Caco-2 (cell line): Measurements from ENCODE around the gene PIH1D1. TPM values are rescaled to one million over a fixed set of nuclear protein-coding genes. Genes with fewer than 3 reads are reported as not detected.

Experiments used
- BruUV-seq: library from RNA; stranded (reverse); fragments of 400-500 nt; replicated peaks from 2 replicates; lab custom pipeline; 2021; lab: Mats Ljungman, UMichigan
- CTCF ChIA-PET: fragments of 300-600 bp; sonication (Branson Sonifier 250); formaldehyde crosslinking; loops from one replicate; lab custom pipeline; 2022; ENCODE audit warnings: antibody characterized with exemption; lab: Charles Lee
- POLR2A ChIA-PET: fragments of 300-600 bp; sonication (Branson Sonifier 250); formaldehyde crosslinking; loops from one replicate; lab custom pipeline; 2022; ENCODE audit warnings: antibody characterized with exemption; lab: Charles Lee
- DNase-seq, 2 experiments: peaks; one replicate each; pipeline versions ENCODE4 v3.0.0 to v3.0.0-alpha.2; 2020 to 2022
- H3K27me3 ChIP-seq: replicated peaks from 2 replicates; pipeline ENCODE4 v1.6.0; 2011; ENCODE audit warnings: low read length; ENCODE audit not compliant: control insufficient read depth, insufficient read depth
- H3K36me3 ChIP-seq: 2 replicates; pipeline ENCODE4 v1.5.1; 2011; ENCODE audit warnings: low read length; ENCODE audit not compliant: control insufficient read depth, insufficient read depth
- H3K4me1 ChIP-seq: fragments of 250-450 bp; sonication (Bioruptor Pico); 2 replicates; pipeline ENCODE4 v1.5.1; 2020; ENCODE audit warnings: mild to moderate bottlenecking
- H3K4me3 ChIP-seq: 2 replicates; pipeline ENCODE4 v1.5.1; 2011; ENCODE audit warnings: low read depth, mild to moderate bottlenecking, control low read depth, low read length
- H3K9me3 ChIP-seq: fragments of 250-450 bp; sonication (Bioruptor Pico); 2 replicates; pipeline ENCODE4 v1.5.1; 2020; ENCODE audit warnings: mild to moderate bottlenecking, moderate library complexity
- H3K27ac Mint-ChIP-seq: one replicate; pipeline ENCODE4 v1.8.0; 2022; ENCODE audit warnings: mixed read lengths; ENCODE audit not compliant: unreplicated experiment
- H3K27me3 Mint-ChIP-seq: one replicate; pipeline ENCODE4 v1.8.0; 2022; ENCODE audit warnings: mixed read lengths; ENCODE audit not compliant: insufficient read depth, unreplicated experiment
- H3K36me3 Mint-ChIP-seq: one replicate; pipeline ENCODE4 v1.8.0; 2022; ENCODE audit warnings: mild to moderate bottlenecking, mixed read lengths; ENCODE audit not compliant: insufficient read depth, unreplicated experiment
- H3K4me1 Mint-ChIP-seq: one replicate; pipeline ENCODE4 v1.8.0; 2022; ENCODE audit warnings: low read depth, mixed read lengths; ENCODE audit not compliant: unreplicated experiment
- H3K4me3 Mint-ChIP-seq: one replicate; pipeline ENCODE4 v1.8.0; 2022; ENCODE audit warnings: mild to moderate bottlenecking, moderate library complexity, mixed read lengths; ENCODE audit not compliant: unreplicated experiment
- H3K9me3 Mint-ChIP-seq: one replicate; pipeline ENCODE4 v1.8.0; 2022; ENCODE audit warnings: mixed read lengths; ENCODE audit not compliant: unreplicated experiment
- intact Hi-C: fragments of 100-400 bp; cut with micrococcal nuclease; formaldehyde crosslinking; loops from one replicate; pipeline ENCODE4 v1.10.0; 2022; ENCODE audit not compliant: unreplicated experiment
- total RNA-seq: library from RNA; stranded (reverse); gene quantifications from 2 replicates; pipeline ENCODE4 v1.2.3, GENCODE V29; 2022
- TF ChIP-seq, protein P1 (sequence below), 2 experiments: fragments of 200-600 bp in 1 of 2; IDR thresholded peaks; 1 replicate in 1 of 2; 2 replicates in 1 of 2; pipeline versions ENCODE4 v1.5.1 to v1.8.0; 2011 to 2022; ENCODE audit warnings: antibody characterized with exemption in 1 of 2, control low read depth in 1 of 2, inconsistent platforms in 1 of 2, low read depth in 1 of 2, low read length in 1 of 2, mild to moderate bottlenecking in 1 of 2, moderate library complexity in 1 of 2; ENCODE audit not compliant: insufficient read depth in 1 of 2, severe bottlenecking in 1 of 2, unreplicated experiment in 1 of 2

PIH1D1 gene
- total RNA-seq, 1 experiment from 2014 or later, result 150 TPM

DNA sequence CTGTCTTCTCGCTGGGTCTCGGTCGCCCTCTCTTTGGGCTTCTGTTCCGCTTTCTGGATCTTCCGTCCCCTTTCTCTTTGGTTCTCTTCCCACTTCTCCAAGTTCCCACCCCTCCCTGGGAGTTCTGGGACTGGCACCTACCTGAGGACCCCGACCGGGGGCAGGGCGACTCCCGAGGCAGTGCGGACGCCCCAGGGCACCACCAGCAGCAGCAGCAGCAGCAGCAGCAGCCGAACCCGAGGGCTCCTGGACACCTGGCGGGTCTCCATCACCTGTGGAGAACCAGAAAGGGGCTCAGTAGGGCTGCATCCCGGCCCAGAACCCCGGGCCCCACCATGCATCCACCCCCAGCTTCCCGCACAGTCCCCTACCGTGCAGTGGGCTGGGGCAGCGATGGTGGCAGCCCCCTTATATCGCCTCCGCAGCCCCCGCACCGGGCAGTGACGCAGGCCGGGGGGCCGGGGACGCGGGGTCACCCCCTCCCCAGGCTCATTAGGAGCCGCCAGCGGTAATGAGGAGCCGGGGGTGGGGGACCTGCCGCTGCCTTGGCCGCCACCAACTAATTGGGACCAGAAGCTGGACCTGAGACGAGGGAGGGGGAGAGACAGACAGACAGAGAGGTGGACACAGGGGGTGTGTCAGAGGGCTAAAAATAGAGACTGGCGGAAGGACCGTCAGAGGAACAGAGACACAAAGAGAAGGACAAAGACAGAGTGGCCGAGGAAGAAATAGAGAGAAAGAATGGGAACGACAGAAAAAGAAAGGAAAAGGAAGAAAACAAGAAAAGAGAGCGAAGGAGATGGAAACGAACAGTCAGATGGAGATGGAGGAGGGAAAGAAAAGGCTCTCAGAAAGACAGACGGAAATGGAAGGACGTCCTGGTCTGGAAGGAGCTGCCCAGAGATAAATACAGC lies 28.3 kb downstream of the PIH1D1 start, which contains the start of gene PTH2:
PTH2 (minus strand) TSS at position 371 of the 914 bp plus-strand sequence; CDS start at position 269, 102 bp downstream.
- no peak for DNase-seq
- H3K4me3 ChIP-seq, result no peak within 1 kb of the TSS
- H3K9me3 ChIP-seq, result no peaks in the 10 kb centered on the region
- ChIA-PET CTCF (interaction anchor here (0.7 kb wide), 1 partner anchor 1151 kb away, joined by 3 read pairs; no protein-coding TSS in a partner anchor), POLR2A (no interaction called here)
- peaks cover 35% of the 10 kb centered on the region for H3K4me1 ChIP-seq
- Mint-ChIP-seq H3K27me3 (peaks cover 57% of the 10 kb centered on the region), H3K4me1 (peaks cover 34% of the 10 kb centered on the region), H3K27ac (no peak within 1 kb of the TSS), H3K9me3 (no peaks in the 10 kb centered on the region), H3K4me3 (peak within 1 kb of the TSS; percentile 60), H3K36me3 (peaks cover 6% of the 10 kb centered on the region)
- no peaks in the 10 kb centered on the region for H3K36me3 ChIP-seq
- TF ChIP-seq, protein P1, sequence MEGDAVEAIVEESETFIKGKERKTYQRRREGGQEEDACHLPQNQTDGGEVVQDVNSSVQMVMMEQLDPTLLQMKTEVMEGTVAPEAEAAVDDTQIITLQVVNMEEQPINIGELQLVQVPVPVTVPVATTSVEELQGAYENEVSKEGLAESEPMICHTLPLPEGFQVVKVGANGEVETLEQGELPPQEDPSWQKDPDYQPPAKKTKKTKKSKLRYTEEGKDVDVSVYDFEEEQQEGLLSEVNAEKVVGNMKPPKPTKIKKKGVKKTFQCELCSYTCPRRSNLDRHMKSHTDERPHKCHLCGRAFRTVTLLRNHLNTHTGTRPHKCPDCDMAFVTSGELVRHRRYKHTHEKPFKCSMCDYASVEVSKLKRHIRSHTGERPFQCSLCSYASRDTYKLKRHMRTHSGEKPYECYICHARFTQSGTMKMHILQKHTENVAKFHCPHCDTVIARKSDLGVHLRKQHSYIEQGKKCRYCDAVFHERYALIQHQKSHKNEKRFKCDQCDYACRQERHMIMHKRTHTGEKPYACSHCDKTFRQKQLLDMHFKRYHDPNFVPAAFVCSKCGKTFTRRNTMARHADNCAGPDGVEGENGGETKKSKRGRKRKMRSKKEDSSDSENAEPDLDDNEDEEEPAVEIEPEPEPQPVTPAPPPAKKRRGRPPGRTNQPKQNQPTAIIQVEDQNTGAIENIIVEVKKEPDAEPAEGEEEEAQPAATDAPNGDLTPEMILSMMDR (IDR thresholded peaks at IDR 0.05; ENCODE audit: insufficient read depth in 1 of 2, low read depth in 1 of 2, low read length in 1 of 2, severe bottlenecking in 1 of 2, unreplicated experiment in 1 of 2), result no peak
- intact Hi-C loops, result no loop called here
- BruUV-seq, result no TSS peak
- H3K27me3 ChIP-seq, result peaks cover 2% of the 10 kb centered on the region; the same call in 1 of the 2 replicates

DNA sequence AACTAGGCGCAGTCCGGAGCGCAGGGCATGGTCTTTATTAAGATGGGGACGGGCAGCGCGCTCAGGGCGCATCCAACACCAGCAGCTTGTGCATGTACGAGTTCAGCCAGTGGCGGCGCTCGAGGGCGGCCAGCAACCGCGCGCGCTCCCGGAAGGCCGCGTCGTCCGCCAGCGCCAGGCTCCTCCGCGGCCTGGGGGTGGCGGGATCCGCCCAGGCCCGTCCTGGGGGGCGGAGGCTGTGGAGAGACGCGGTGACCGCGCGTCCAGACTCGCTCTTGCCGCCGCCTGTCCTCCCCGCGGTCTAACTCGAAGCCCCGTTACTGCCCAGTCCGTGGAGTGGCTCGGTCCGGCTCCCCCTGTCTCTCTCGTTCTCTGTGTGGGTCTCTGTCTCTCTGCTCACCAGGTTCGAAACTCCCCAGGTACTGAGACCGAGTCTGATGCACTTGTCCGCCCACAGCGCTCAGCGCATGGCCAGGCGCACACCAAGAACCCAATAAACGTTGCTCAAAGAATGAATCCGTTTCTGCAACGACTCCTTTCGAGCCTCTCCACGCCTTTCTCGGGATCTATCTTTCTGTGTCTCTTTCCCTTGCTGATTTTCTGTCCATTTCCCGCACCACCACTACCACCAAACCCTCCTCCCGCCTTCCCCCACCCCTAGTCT lies 29.1 kb downstream of the PIH1D1 start:
- H3K4me3 Mint-ChIP-seq, result peak overlapping the region; percentile 60
- peak in 1 of 2 experiments; percentile 58 for DNase-seq
- H3K9me3 ChIP-seq, result no peaks in the 10 kb centered on the region
- H3K36me3 ChIP-seq, result no peaks in the 10 kb centered on the region
- BruUV-seq, result no TSS peak
- peaks cover 2% of the 10 kb centered on the region; the same call in 1 of the 2 replicates for H3K27me3 ChIP-seq
- TF ChIP-seq, protein P1 (IDR thresholded peaks at IDR 0.05; ENCODE audit: insufficient read depth in 1 of 2, low read depth in 1 of 2, low read length in 1 of 2, severe bottlenecking in 1 of 2, unreplicated experiment in 1 of 2), result peak; percentile 29 to 51
- intact Hi-C loops, result no loop called here
- ChIA-PET POLR2A (no interaction called here), CTCF (interaction anchor here (0.6 kb wide), 1 partner anchor 36 kb away, joined by 5 read pairs; no protein-coding TSS in a partner anchor)
- H3K4me1 ChIP-seq, result peaks cover 29% of the 10 kb centered on the region
- H3K27ac Mint-ChIP-seq, result no peak overlapping the region
- peaks cover 6% of the 10 kb centered on the region for H3K36me3 Mint-ChIP-seq
- no peak overlapping the region for H3K4me3 ChIP-seq
- H3K4me1 Mint-ChIP-seq, result peaks cover 34% of the 10 kb centered on the region
- H3K27me3 Mint-ChIP-seq, result peaks cover 63% of the 10 kb centered on the region
- H3K9me3 Mint-ChIP-seq, result no peaks in the 10 kb centered on the region

DNA sequence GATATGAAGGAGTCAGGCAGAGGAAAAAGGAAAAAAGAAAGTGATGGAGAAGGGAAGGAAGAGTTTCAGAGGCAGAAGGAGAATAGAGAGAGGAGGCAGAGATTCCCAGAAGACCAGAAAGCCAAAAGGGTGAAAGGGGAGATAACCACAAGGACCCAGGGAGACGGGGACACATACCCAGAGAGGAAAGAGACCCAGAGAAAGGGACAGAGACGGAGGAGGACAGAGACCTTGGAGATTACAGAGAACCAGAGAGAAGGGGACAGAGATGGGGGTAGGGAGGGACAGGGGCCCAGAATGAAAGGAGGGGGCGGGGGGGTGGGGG lies 29.8 kb downstream of the PIH1D1 start:
- Histone ChIP-seq H3K4me3 (no peak overlapping the region), H3K9me3 (no peaks in the 10 kb centered on the region), H3K4me1 (peaks cover 29% of the 10 kb centered on the region), H3K36me3 (no peaks in the 10 kb centered on the region), H3K27me3 (peaks cover 2% of the 10 kb centered on the region; the same call in 1 of the 2 replicates)
- Mint-ChIP-seq H3K9me3 (no peaks in the 10 kb centered on the region), H3K27ac (no peak overlapping the region), H3K4me1 (peaks cover 31% of the 10 kb centered on the region), H3K27me3 (peaks cover 61% of the 10 kb centered on the region), H3K36me3 (peaks cover 6% of the 10 kb centered on the region), H3K4me3 (peak overlapping the region; percentile 39)
- CTCF ChIA-PET, result interaction anchor here (0.6 kb wide), 1 partner anchor 36 kb away, joined by 5 read pairs; no protein-coding TSS in a partner anchor
- no peak for DNase-seq
- TF ChIP-seq, protein P1 (IDR thresholded peaks at IDR 0.05; ENCODE audit: insufficient read depth in 1 of 2, low read depth in 1 of 2, low read length in 1 of 2, severe bottlenecking in 1 of 2, unreplicated experiment in 1 of 2), result no peak
- intact Hi-C loops, result no loop called here
- BruUV-seq, result no TSS peak
- POLR2A ChIA-PET, result no interaction called here
